ENCODE results near the gene TTC23L.

- TF ChIP-seq EZH2 (optimal IDR thresholded peaks at IDR 0.05; ENCODE audit: low read depth, low read length) (no peak), CTCF (IDR thresholded peaks at IDR 0.05; ENCODE audit: low read length) (no peak), EZH2phosphoT487 (IDR thresholded peaks at IDR 0.05; ENCODE audit: low read length) (no peak)
Observed at GRCh38 chr5:34858790-34859189, 19.8 kb downstream of the TTC23L start.

Measured in MM.1S (cell line).